SKM-1 (cell line): ENCODE results near the gene SETSIP.
"Not testable (repeated sequence)": the region's sequence is repeated elsewhere in the genome, so short reads cannot be mapped to it uniquely, and the experiment has no call there.

ENCODE experiments used
- DNase-seq: peaks from one replicate; lab custom pipeline; 2025; ENCODE audit not compliant: unreplicated experiment; lab: John Stamatoyannopoulos, UW

SETSIP gene, protein sequence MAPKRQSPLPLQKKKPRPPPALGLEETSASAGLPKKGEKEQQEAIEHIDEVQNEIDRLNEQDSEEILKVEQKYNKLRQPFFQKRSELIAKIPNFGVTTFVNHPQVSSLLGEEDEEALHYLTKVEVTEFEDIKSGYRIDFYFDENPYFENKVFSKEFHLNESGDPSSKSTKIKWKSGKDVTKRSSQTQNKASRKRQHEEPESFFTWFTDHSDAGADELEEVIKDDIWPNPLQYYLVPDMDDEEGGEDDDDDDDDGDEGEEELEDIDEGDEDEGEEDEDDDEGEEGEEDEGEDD

GRCh38 chr1:92075311-92075710 is at the start of gene SETSIP:
SETSIP (minus strand) TSS chr1:92075411; CDS start chr1:92075411, 0 bp downstream.
- DNase-seq = no peak

- DNase-seq = no peak
Measured at GRCh38 chr1:92123868-92124267, 48.7 kb upstream of the SETSIP start.

DNA sequence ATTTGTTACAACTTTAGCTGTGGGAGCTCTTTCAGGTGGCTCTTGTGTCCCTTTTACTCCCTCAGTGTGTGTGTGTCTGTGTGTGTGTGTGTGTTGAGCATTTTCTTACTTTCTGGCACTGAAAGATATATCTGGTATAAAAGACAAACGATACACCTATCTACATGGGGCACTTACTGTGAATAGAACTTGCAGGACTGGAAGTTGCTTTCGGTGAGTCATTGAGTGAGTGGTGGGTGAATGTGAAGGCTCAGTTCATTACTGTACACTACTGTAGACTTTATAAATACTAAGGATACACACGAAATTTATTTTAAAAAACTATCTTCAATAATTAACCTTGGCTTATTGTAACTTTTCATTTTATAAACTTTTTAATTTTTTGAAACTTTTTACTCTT is 43.6 kb upstream of the SETSIP start:
- DNase-seq = no peak

DNA sequence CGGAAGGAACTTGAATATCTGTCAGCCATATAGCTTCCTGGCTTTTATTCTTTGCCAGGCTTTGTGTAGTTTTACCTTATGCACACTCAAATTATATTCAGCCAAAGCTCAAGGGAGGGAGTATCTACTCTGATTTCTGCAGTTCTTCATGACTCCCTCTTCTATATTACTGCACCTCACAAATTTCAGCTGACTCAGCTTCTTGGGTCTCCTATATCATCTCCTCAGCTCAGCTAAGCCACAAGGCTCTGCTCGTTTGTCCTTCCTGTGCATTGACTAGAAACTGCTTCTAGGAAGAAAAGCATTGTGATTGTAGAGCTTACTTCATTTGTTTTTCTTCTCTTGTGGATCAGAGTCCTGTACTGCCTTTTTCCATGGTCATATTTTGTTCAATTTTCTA is 42.3 kb upstream of the SETSIP start:
- no peak for DNase-seq

GRCh38 chr1:92108631-92109030 is 33.4 kb upstream of the SETSIP start:
- no peak for DNase-seq

DNA sequence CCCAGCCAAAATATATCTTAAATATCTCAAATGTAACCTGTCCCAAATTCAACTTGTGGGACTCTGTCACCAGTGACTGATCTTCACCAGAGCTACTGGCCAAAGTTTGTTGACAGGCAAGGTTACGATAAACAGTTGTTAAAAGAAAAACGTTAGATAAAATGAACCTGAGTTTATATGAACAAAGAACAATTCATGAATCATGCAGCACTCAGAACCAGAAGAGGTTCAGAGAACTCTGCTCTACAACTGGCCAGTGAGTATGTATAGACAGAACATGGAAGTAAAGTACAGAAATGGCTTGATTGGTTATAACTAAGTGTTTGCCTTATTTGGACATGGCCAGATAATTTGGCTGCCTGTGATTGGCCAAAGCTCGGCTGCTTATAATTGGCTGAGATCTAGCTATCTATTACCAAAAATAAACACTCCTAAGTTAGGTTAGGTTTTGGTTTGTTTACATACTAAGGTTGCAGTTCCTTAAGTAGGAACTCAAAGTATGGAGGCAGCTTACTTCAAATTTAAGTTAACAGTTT is 30.4 kb upstream of the SETSIP start:
- DNase-seq = no peak

DNA sequence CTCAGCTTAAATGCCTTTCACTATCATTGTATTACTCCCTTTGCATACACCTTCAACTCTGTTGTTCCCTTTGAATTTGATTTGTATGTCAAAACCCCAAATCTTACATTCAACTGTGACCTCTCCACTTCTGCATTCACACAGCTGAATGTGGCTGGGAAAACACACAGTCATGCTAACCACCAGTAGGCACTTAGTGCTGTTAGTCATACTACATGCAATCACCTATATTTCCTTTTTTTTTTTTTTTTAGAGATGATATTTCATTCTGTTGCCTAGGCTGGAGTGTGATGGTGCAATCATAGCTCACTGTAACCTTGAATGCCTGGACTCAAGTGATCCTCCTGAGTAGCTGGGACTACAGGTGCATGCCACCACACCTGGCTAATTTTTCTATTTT is 21.1 kb upstream of the SETSIP start:
- DNase-seq = peak; percentile 75

DNA sequence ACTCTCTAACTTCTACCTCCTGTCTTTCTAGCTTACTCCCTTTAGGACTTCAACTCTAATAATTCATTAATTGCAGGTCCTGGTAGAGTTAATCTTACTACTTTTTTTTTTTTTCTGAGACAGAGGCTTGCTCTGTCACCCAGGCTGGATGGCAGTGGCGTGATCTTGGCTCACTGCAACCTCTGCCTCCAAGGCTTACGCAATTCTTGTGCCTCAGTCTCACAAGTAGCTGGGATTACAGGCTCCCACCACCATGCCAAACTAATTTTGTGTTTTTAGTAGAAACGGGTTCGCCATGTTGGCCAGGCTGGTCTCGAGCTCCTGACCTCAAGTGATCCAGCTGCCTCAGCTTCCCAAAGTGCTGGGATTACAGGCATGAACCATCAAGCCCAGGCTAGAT is 20.7 kb upstream of the SETSIP start:
- DNase-seq = no peak

DNA sequence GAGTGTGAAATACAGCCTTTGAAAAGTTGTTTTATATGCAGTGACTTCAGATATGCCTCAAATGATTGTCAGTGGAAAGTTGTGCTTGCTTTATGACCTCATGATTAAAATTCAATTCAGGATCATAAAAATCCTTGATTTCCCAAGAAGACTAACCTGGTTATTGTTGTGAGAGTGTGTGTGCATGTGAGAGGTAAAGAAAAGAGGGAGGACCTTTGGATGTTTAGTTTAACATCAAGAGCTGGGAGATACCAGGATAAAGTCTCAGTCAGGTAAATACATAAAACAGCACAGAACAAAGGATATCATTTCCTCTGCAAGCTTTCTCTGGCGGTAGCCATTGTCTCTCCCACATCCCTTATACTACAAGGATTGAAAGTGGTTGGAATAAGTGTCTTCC is 19.4 kb upstream of the SETSIP start:
- DNase-seq = no peak

- no peak for DNase-seq
Measured at GRCh38 chr1:92094090-92094489, 18.9 kb upstream of the SETSIP start.

DNA sequence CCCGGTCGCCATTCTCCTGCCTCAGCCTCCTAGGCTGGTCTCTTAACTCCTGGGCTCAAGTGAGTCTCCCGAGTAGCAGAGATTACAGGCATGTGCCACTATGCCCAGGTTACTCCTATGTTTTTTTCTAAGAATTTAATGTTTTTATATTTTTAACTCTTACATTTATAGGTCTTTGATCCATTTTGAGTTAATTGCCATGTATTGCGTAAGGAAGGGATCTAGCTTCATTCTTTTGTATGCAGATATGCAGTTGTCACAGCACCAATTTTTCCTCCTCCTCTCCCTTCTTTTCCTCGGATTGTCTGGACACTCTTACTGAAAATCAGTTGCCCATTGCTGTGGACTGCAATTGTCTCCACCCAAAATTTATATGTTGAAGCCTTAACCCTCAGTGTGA is 16.4 kb upstream of the SETSIP start:
- DNase-seq = no peak

- no peak for DNase-seq
Measured at GRCh38 chr1:92087542-92087941, 12.3 kb upstream of the SETSIP start.

- no peak for DNase-seq
Measured at GRCh38 chr1:92085727-92086126, 10.5 kb upstream of the SETSIP start.

DNA sequence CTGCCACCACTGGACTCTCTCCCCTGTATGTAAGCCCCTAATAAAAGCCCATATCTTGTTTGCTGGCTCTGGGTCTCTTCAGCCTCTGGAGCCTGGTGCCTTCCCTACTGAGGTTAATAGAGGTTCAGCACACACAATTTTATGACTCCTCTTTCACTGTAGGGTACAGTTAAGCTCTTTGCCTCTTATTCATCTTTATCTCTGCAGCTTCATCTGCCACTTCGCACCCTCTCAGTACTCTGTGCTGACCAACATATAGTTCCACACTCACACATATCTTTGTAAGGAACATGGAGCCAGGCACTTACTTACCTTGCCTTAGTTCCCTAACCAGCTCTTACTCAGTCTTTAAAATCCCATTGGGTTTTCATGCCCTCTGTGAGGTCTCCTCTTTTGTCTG is 9.4 kb upstream of the SETSIP start:
- DNase-seq = no peak

DNA sequence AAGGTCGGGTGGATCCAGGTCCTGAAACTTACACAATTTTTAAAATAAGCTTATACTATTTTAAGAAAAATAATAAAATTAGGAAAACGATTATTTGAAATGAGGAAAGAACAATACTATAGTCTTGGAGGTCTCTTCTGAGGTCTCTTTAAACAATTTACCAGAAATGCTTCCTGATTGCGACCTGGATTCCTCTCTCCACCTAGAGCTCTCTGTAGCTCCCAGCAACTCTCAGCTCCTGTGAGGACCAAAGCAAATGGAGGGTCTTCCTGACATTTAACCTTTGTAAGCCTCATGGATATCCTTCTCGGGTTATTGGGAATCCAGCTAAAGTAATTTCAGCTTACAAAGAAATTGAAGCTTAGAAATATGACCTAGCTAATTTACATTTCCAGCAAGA is 5.8 kb upstream of the SETSIP start:
- no peak for DNase-seq

- DNase-seq = peak; percentile 37
Measured at GRCh38 chr1:92080128-92080985, 5.1 kb upstream of the SETSIP start, which contains the start of gene BTBD8. BTBD8 (plus strand) TSS chr1:92080345; CDS start chr1:92080572, 227 bp downstream.

DNA sequence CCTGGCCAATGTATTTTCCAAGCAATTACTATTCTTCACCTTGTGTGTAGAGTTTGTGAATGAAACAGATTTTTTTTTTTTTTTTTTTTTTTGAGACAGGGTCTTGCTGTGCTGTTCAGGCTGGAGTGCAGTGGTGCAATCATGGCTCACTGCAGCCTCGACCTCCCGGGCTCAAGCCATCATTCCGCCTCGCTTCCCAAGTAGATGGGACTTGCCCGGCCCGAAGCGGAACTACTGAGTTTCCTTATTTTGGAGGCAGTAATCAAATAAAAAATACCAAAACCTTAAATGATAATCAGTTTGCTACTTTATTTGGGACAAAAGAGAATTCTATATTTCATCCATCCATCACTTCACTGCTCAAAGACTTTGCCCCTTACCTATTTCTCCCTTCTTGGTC is 4.2 kb upstream of the SETSIP start:
- DNase-seq = no peak

- not testable (repeated sequence) for DNase-seq
Measured at GRCh38 chr1:92078077-92078476, 2.9 kb upstream of the SETSIP start.

GRCh38 chr1:92076363-92076762 is 1.2 kb upstream of the SETSIP start:
- no peak for DNase-seq

DNA sequence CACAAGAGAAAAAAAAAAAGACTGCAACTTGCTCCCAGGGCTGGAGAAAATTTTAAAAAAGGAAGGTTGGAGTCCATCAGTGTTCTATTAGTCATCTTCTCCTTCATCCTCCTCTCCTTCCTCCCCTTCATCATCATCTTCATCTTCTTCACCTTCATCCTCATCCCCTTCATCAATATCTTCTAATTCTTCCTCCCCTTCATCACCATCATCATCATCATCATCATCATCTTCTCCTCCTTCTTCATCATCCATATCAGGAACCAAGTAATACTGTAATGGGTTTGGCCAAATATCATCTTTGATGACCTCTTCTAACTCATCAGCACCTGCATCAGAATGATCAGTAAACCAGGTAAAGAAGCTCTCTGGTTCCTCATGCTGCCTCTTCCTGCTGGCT is 765 bp downstream of the SETSIP start:
- DNase-seq = not testable (repeated sequence)

- DNase-seq = no peak
Measured at GRCh38 chr1:92070892-92071291, 4.3 kb downstream of the SETSIP start.

DNA sequence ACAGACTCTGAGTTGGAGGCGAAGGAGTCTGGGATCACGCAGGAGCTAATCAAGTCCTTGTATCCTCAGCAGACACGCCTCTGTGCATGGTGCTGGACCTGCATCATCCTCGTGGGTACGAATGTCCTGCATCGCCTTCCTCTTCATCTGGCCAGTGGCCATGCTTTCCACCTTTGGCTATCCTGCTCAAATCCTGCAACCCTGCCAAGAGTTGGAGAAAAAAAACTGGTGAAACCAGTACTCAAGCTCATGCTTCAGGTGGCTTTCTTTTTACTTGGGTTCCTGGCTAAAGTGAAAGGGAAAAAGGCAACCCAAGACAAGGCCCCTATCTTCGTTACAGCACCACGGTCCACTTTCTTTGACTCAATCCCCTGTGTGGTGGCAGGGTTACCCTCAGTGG is 8.9 kb downstream of the SETSIP start:
- no peak for DNase-seq
